ENCODE measurements around the gene TBCC.

TBCC gene

GRCh38 chr6:42745640-42746462, at the start of gene TBCC:
TBCC (minus strand) TSS chr6:42746103; CDS start chr6:42746073, 30 bp downstream.
- DNase-seq = peak; percentile 89 to 92

- DNase-seq = no peak
These were observed 49.7 kb upstream of the TBCC start for GRCh38 chr6:42795651-42796050.

GRCh38 chr6:42791706-42792320, 45.9 kb upstream of the TBCC start:
- DNase-seq = no peak

GRCh38 chr6:42790549-42791181, 44.8 kb upstream of the TBCC start:
- no peak for DNase-seq

GRCh38 chr6:42788671-42789070, 42.8 kb upstream of the TBCC start:
- DNase-seq = no peak

- DNase-seq = no peak
These were observed 41.2 kb upstream of the TBCC start for GRCh38 chr6:42787063-42787472.

GRCh38 chr6:42786525-42786985, 40.7 kb upstream of the TBCC start:
- DNase-seq = no peak

GRCh38 chr6:42784717-42785498, 39.0 kb upstream of the TBCC start:
- DNase-seq = no peak

GRCh38 chr6:42783876-42784642, 38.2 kb upstream of the TBCC start:
- peak in 1 of 2 experiments; percentile 40 for DNase-seq

- peak; percentile 65 to 69 for DNase-seq
These were observed 37.4 kb upstream of the TBCC start for GRCh38 chr6:42783177-42783875.

GRCh38 chr6:42782689-42783176, 36.8 kb upstream of the TBCC start:
- peak; percentile 77 to 79 for DNase-seq

GRCh38 chr6:42781796-42782688, 36.1 kb upstream of the TBCC start, which contains the start of gene BICRAL:
BICRAL (plus strand) TSS chr6:42782052; CDS start chr6:42822023, 39,971 bp downstream.
- DNase-seq = peak; percentile 70 to 72

- no peak for DNase-seq
These were observed 35.6 kb upstream of the TBCC start for GRCh38 chr6:42781546-42781795.

GRCh38 chr6:42779521-42779920, 33.6 kb upstream of the TBCC start:
- no peak for DNase-seq

GRCh38 chr6:42778122-42778521, 32.2 kb upstream of the TBCC start:
- no peak for DNase-seq

- no peak for DNase-seq
These were observed 31.4 kb upstream of the TBCC start for GRCh38 chr6:42777126-42777822.

- DNase-seq = peak; percentile 24 to 25
These were observed 29.1 kb upstream of the TBCC start for GRCh38 chr6:42774821-42775487.

- DNase-seq = peak in 1 of 2 experiments; percentile 15
These were observed 28.3 kb upstream of the TBCC start for GRCh38 chr6:42774201-42774600.

GRCh38 chr6:42771741-42772100, 25.8 kb upstream of the TBCC start:
- no peak for DNase-seq
